ENCODE results near the gene RASA3.

Gene RASA3

DNA sequence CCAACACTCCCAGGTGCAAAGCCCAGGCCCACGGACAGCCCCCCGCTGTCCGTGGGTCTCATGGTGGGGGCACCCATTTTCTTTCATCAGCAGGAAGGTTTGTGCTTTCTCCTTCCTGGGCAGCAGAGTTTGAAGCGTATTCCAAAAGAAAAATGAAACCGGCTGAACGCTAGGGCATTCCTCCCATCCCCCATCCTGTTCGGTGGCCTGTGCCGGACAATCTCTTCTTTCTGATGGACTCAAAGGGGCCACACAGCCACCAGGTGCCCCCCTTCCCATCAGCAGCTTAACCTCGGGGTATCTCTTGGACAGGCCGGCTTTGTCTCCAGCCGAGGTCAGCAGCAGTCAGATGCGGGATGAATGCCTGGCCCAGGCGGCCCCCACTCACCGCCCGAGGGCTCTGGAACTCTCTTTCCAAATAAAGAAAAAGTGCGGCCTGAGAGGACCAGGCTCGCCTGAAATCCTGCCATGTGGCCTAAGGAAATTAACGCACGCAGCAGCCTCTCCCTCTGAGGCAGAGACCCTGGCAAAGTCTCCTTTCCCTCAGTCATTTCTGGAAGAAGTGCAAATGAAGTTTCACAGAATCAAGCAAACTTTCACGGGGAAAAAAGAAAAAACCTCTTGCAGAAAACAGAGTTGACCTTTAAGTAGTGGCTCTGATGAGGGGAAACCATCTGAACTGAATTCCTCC lies 67.8 kb downstream of the RASA3 start:
- DNase-seq = no peak

DNA sequence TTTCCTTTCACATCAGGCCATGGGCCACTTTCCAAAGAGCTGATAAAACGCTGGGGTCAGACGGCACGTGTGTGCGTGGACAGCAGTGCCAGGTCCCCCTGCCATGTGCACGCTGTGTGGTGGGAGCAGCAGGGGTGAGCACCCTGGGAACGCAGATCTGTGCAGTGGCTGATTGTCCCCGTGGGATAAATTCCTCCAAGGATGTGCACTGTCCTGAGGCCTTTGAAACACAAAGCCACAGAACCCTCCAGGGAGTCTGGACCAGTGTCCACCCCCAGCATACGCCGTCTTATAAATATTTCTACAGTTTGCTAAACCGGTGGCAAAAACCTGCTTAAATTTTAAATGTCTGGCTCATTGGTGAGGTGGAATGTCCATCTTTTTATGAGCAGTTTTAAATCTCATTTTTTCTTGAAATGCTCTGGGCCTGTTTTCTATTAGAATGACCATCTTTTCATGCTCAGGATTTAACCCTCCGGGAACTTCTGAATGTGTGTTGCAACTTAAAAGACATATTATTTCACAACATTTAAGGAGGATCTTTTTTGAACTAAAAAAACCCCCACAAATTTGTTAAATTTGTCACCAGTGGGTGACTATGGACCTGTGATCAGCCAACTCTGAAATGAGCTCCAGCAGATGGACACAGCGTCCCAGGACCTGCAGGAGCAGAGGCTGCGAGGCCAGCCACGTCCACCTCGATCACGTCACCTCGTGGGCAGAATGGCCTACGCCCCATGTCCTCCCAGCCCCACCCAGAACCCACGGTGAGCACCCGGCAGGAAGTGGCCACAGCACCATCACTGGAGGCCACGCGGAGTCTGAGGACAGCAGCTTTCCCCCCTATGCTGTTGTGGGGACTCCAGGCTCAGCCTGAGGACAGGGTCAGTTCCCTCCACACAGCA lies 68.6 kb downstream of the RASA3 start:
- DNase-seq = no peak

DNA sequence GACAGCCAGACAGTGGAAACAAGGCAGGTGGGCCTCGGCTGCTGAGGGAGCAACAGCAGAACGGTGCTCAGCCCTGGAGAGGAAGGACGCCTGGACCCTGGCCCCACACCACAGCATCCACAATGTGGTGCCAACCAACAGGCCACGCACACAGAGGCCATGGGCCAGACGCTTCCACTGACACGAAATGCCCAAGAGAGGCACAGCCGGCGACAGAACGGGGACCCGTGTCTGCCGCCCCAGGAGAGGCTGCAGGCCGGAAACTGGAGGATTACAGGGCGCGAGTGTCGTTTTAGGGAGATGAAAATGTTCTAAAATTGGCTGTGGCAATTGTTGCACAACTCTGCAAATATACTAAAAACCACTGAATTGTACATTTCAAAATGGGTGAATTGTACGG lies 69.7 kb downstream of the RASA3 start:
- no peak for DNase-seq

DNA sequence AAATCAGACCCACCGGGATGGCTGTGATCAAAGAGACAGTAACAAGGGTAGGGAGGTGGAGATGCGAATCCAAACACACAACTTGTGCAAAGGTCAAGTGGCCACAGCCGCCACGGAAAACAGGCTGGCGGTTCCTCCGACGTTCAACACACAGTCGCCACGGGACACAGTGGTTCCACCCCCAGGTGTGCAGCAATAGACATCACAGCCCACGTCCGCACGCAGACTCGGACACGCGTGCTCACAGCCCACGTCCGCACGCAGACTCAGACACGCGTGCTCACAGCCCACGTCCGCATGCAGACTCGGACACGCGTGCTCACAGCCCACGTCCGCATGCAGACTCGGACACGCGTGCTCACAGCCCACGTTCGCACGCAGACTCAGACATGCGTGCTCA lies 70.1 kb downstream of the RASA3 start:
- DNase-seq = no peak

DNA sequence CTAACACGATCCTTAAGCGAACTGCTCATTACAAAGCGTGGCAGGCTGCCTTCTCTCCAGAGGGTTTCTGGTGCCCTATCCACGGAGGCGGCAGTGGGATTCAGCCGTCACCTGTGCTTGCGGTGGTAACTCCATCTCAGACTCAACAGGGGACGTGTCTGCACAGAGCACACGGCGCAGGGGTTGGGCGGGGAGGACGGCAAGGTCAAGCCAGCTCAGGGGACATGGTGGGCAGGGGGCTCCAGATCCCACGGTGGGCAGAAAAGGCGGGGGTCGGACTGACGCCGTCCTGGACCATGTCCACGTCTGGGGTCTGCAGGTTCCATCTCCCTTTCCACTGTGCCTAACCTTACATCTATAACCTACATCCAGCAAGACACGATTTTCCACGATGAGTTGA lies 70.7 kb downstream of the RASA3 start:
- DNase-seq = no peak

DNA sequence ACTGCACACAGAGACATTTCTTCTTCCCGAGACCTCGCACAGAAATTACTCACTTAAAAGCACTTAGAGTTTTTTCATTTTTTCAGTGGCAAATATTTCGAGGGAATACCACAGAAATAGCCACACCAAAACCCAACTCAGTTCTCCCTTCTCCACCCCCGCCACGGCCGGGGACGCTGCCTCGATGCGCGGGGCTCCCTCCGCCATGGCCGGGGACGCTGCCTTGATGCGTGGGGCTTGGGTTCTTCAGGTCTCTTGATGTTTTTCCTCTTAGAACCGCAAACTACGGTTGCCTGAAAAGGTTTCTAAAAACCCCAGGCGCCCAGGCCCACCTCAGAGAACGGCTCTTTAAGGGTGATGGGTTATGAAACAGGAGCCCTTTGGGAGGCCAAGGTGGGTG lies 71.4 kb downstream of the RASA3 start:
- no peak for DNase-seq

DNA sequence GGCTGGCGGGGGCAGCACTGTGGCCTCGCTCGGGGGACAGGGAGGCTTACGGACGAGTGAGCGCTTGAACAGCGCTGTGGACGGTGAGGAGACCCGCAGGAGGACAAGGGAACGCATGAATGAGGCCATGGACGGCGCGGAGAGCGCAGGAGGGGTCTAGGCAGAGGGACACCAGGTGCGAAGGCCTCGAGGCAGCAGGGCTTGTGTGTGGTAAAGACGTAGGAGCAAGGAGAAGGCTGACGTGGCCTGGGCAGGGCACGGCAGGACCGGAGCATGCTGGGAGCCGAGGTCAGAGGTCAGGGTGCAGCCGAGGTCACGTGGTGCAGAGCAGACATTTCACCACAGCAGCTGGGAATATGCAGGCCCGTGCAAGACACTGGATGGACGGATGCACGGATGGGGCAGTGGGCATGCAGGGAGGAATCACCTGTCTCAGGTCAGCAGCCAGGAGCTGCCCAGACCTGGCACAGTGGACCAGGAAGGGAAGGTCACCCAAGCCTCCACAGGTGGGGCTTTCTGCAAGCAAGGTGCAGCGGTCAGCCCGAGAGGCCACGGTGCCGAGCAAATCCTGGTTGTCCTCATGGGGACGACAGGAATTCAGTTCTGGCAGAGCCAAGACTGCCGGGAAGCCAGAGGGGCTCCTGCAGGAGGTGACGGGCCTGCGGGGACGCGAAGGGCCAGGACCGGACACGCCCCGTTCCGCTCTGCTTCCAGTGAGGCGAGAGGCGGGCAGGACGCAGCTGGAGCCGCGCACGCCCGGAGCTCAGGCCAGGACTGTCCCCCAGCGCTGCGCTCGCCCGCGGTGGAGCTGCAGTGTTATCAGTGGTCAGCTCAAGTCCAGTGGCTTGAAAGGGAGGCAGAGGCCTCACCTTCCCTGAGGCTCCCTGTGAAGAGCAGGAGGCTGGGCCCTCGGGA lies 72.2 kb downstream of the RASA3 start:
- no peak for DNase-seq

DNA sequence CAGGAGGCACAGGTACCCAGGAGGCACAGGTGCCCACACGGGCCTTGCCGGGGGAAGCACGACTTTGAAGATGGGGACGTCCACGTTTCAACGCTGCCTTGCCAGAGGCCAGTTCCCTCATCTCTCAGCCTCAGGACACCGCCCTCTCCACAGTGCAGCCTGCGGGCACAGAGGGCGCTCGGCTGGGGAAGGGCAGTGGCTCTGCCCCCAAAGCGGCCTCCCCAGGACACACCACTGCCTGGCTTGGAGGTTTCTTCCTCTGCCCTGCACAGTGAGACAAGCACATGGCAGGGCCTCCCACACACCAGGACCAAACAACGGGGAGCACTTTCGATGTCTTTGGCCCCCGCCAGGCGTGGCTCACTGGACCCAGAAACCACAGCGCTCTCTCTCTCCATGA lies 73.0 kb downstream of the RASA3 start:
- no peak for DNase-seq

DNA sequence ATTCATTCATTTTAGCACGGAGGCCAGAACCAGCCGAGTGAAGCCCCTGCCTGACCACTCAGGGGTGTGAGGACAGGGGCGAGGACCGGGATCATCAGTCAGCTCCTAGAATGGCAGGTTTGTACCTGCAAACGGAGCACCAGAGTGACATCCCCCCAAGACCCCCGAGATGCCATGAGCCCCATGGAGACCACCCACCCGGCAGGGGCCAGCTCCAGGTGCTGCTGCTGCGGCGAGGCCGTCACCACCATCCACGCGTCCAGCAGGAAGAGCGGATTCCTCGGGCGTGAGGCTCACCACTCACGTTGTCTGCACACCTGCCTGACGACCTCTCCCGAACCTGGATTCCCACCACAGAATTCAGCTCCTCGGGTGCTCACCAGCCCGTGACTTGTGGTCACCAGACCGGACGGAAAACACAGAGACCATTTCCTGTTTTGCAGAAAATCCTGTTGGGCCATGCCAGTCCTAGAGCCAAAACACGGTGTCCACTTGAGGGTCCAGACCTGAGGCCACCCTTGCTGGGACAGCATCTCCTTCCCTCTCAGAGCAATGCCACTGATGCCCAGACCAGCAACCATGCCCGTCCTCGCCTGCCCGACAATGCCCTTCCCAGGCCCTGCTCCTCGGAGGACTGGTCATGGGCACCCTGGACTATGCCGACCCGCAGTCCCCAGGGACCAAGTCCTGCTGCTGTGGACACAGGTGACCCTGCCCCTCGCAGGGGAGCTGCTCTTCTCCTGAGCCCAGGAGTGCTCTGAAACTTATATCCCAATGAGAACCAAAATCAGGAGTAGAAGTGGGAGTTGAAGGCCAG lies 74.2 kb downstream of the RASA3 start:
- no peak for DNase-seq

DNA sequence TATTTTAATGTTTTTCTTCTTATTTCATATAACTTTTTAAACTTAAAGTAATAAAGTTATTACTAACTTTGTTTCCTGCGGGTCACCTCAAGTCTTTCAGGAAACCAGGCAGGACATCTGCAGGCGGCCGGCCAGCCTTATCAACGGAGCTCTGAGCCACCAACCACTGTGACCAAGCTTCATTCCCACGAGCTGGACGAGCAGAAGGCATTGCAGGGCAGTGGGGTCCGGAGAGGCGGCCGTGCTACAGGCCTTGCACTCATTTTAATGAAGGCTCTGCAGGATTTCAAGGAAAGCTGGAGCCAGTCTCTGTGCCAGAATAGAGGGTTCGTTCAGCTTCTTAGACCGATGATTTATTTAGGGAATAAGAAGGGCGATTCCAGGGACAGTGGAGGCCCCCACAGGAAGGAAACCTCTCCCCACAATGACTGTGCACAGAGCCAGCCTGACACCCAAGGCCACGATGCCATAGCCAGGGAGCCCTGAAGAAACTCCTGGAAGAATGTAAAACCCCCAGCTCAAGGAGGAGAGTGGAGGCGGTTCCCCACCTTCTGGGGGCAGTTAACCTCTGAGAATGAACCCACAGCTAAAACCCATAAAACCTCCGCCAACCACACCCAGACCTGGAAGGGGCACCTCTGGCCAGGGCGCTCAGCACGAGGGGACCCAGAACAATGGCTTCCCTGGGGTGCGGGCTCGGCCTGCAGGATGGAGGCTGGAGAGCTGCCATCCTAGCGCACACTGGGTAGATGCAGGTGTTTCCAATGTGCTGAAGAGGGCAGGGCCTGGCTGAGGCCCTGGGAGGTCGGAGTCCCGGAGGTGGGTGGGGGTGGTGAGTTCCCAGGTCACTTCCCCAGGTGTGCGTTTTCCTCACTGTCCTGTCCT lies 75.0 kb downstream of the RASA3 start:
- DNase-seq = no peak

DNA sequence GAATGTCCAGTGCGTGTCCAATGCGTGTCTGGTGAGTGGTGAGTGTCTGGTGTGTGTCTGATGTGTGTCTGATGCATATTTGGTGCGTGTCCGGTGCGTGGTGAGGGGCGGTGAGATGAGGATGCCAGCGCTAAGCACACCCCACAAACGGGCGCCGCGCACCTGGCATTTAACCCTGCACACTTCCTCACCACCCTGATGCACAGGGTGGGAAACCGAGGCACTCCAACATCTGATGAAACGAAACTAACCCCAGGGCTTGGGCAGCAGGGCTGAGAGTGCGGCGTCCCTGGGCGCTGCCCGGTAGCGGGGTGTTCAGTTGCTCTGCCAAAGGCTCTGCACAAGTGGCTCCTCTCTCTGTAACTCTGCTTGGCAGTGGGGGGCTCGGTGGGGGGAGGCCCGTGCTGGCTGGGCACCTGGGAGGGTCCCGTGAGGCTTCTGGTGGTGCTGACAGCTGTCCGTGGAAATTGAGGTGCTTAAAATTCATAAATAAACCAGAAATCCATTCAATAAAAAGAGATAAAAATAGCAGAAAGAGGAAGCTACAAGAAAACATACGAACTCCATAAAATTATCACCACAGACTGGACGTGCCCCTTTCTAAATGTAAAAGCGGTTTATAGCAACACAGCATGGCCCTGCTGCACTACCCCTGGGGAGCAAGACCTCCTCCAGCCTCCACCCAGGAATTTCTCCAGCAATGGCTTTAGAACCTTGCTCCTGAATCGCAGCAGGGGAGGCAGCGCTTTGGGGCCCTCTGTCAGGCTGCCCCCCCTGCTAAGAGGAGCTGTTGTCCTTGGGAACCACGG lies 76.0 kb downstream of the RASA3 start:
- no peak for DNase-seq

DNA sequence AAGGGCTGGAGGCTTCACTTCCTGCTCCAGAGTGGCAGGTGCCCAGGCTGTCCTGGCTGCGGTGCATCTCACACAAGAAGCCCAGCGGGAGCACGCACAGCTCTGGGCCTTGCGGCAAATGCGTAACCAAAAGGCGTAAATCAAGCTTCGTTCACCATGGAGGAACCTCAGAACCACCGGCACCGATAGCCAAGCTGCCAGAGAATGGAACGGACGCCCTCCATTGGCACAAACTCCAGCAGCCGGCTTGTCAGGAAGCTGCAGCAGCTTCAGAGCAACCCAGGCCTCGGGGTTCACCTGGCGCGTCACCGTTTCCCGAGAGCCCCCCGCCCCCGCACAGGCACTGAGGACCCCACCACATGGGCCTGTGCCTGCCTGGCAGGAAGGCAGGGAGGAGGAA lies 76.7 kb downstream of the RASA3 start:
- DNase-seq = no peak

DNA sequence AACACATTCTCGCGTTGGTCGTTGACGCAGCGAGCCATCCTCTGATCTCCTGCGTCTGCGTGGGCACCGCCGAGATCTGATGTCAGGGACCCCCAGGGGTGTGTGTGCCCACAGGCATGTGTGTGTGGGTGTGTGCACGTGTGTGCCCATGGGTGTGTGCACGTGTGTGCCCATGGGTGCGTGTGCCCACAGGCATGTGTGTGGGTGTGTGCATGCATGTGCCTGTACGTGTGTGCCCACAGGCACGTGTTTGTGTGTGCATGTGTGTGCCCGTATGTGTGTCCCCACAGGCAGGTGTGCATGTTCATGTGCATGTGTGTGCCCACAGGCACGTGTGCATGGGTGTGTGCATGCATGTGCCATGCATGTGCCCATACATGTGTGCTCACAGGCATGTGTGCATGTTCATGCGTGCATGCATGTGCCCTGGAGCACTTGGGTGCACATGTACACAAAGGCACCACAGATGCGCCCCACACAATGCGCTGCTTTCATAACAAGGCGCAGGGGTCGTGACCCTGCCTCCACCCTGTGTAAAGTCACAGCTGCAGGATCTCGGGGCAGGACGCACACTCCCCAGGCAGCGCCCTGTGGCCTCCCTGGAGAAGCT lies 77.5 kb downstream of the RASA3 start:
- DNase-seq = no peak

DNA sequence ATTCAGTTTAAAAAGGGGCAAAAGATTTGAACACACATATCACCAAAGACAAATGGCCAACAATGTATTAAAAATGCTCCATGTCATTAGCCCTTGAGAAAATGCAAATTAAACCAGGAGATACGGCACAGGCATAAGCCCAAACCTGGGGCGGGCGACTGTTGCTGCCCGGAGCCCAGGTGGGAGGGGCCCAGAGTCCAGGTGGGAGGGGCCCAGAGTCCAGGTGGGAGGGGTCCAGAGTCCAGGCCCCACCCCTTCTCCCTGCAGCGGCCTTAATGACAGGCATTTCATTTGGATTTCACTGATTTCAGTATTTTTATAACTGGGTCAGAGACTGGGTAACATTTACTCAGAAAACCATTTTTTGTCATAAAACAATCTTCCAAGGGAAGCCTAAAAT lies 78.2 kb downstream of the RASA3 start:
- DNase-seq = no peak

DNA sequence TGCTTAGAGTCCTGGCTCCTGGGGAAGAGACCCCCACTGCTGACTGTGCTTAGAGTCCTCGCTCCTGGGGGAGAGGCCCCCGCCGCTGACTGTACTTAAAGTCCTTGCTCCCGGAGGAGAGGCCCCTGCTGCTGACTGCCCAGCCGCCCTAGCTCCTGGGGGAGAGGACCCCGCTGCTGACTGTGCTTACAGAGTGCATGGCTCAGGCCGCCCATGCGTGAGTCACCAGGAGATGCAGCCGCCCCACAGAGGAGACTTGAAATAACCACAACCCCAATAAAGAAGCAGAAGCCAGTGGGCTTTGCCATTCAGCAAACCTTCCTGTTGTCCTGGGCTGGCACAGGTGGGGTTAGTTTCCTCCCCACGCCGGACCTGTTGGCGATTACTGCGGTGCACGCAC lies 79.4 kb downstream of the RASA3 start:
- no peak for DNase-seq

DNA sequence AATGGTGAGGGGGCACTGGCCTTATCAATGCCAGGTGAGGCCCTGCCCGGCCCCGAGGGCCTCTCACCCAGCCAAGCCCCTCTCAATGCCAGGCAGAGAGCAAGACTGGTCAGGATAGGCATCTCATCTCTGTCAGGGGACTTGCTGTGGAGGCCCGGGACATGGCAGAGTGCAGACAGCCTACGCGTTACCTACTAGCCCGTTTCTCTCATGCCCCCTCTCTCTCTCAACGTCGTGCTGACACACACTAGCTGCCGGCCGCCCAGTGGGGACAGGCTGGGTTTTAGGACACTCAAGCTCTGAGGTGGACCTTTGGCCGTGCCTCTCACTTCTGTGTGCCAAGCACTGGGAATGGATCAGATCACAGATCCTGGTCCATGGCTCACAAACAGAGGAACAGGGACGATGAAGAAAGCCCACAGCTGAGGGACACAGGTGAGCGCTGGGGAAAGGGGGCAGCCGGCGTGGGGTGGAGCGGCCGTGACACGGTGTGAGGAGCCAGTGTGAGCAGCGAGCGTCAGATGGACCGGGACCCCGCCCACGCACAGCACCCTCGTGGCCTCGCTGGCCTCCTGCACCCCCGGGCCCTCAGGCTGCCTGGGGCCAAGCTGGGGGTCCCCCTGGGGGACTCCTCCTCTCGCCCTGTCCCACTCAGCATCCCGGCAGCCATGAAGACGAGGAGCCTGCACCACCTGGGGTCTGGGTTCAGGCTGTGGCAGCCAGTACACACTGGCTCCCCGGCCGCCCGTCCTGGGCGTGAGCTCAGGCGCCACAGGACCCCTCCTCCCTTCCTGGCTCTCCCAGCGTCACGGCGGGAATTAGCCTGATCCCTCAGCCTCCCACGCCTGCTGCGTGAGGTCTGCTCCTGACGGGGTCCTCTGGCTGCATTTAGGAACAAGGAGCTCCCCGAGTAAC lies 81.6 kb downstream of the RASA3 start:
- no peak for DNase-seq

DNA sequence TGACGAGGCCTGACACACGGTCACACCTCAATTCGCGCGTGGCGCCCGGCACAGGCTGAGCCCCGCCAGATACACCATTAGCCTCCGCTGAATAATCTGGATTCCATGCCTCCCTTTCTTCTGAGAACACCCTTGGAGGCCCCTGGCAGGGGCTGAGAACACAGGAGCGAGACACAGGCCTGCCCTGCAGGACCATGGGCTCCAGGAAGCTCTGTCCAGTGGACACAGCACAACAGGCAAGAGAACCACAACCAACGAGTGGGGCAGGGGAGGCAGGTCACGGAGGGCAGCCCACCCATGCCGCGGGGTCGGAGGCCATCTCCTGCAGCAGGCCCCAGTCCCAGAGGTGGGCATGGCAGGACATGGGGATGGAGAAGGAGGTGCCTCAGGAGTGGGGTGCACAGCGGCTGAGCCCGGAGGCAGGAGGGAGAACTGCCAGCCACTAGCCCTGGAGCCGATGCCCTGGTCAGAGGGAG lies 82.8 kb downstream of the RASA3 start:
- no peak for DNase-seq

DNA sequence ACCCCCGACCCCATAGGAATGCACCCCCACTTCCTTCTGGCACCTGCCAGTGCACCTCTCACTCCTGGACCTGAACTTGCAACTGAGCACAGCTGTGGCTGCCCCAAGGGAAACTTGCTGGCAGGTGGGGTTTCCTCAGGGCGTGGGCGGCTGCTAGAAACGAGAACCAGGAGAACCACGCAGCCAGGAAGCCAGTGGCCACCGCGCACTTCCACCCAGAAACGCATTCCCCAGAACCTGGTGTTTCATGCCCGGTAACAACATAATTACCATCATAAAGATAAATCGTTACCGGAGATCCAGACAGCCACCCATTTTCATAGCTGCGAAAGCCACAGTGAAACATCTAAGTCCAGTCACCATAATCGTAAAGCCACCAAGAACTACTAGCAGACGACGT lies 83.4 kb downstream of the RASA3 start:
- DNase-seq = no peak

DNA sequence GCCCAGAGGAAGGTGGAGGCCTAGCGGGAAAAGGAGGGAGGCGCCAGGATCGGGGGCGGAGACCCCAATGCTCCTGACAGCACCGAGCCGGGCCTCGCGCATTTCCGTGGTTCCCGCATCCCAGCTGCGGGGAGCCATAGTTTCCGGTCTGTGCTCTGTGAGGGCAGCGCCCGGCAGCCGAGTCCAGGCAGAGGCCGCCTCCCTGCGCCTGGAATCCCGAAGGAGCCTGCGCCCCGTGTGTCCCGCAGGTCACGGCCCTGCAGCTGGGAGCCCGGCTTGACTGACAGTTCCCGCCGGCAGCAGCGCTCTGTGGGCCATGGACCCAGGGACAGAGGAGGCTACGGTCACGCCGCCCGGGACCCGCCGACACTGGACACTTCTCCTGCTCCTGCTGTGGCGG lies 84.0 kb downstream of the RASA3 start:
- no peak for DNase-seq
